ENCODE measurements around the gene EEF2K. TPM values are rescaled to one million over a fixed set of nuclear protein-coding genes. Genes with fewer than 3 reads are reported as not detected.

EEF2K gene
- total RNA-seq, 1 donor from 2014 or later: 35.2 TPM

- intact Hi-C loops (cut with DNase I): no loop called here
- Histone ChIP-seq H3K9me3 (peaks cover 12% of the 10 kb centered on the region), H3K4me3 (no peak overlapping the region), H3K36me3 (peaks cover 47% of the 10 kb centered on the region), H3K4me1 (no peaks in the 10 kb centered on the region), H3K27ac (no peak overlapping the region), H3K27me3 (ENCODE audit: low read depth) (no peaks in the 10 kb centered on the region)
- DNase-seq: no peak
- peak; percentile 9 to 52 for ATAC-seq
- no peak for TF ChIP-seq CTCF (IDR thresholded peaks at IDR 0.05)
Measured at GRCh38 chr16:22335668-22336246, 129.7 kb downstream of the EEF2K start.

- DNase-seq (no peak), ATAC-seq (no peak)
- Histone ChIP-seq H3K4me3 (no peak overlapping the region), H3K27me3 (ENCODE audit: low read depth) (no peaks in the 10 kb centered on the region), H3K9me3 (peaks cover 14% of the 10 kb centered on the region), H3K4me1 (no peaks in the 10 kb centered on the region), H3K36me3 (peaks cover 38% of the 10 kb centered on the region), H3K27ac (no peak overlapping the region)
- intact Hi-C loops (cut with DNase I): no loop called here
- no peak for TF ChIP-seq CTCF (IDR thresholded peaks at IDR 0.05)
Measured at GRCh38 chr16:22336581-22336980, 130.5 kb downstream of the EEF2K start.

GRCh38 chr16:22337045-22337444, 131.0 kb downstream of the EEF2K start:
- Histone ChIP-seq H3K4me1 (no peaks in the 10 kb centered on the region), H3K27ac (no peak overlapping the region), H3K36me3 (peaks cover 34% of the 10 kb centered on the region), H3K9me3 (peaks cover 14% of the 10 kb centered on the region), H3K4me3 (no peak overlapping the region), H3K27me3 (ENCODE audit: low read depth) (no peaks in the 10 kb centered on the region)
- ATAC-seq (no peak), DNase-seq (no peak)
- no peak for TF ChIP-seq CTCF (IDR thresholded peaks at IDR 0.05)
- intact Hi-C loops (cut with DNase I): no loop called here

DNA sequence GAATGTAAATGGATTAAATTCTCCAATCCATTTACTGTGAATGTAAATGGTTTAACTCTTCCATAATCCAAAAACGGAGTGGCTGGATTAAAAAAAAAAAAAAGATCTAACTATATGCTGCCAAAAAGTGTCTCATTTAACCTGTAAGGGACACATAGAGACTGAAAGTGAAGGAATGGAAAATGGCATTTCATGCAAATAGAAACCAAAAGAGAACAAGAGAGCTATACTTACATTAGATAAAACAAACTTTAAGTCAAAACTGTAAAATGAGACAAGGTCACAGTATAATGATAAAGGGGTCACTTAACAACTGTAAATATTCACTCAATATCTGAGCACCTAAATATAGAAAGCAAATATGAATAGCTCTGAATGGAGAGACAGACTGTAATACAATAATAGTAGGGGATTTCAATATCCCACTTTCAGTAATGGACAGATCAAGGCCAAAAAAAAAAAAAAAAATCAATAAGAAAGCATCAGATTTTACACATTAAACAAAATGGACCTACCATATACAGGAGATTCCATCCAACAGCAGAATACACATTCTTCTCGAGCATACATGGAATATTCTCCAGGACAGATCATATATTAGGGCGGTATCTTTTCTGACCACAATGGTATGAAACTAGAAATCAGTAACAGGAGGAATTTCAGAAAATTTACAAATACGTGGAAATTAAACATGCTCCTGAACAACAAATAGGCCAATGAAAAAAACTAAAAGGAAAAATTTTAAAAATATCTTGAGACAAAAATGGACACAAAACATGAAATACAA, 132.0 kb downstream of the EEF2K start:
- Histone ChIP-seq H3K4me3 (no peak overlapping the region), H3K4me1 (no peaks in the 10 kb centered on the region), H3K9me3 (peaks cover 14% of the 10 kb centered on the region), H3K27ac (no peak overlapping the region), H3K27me3 (ENCODE audit: low read depth) (no peaks in the 10 kb centered on the region), H3K36me3 (peaks cover 25% of the 10 kb centered on the region)
- DNase-seq (no peak), ATAC-seq (no peak)
- TF ChIP-seq CTCF (IDR thresholded peaks at IDR 0.05): no peak
- intact Hi-C loops (cut with DNase I): no loop called here

Other genes starting within 250 kb of the EEF2K start
- not detected for gene PDZD9, start 205.2 kb upstream of the EEF2K start, total RNA-seq
- gene MOSMO, start 198.2 kb upstream of the EEF2K start, total RNA-seq: 15.4 TPM
- gene VWA3A, start 113.7 kb upstream of the EEF2K start, total RNA-seq: 12.3 TPM
- 0.24 TPM for gene SDR42E2, start 43.8 kb upstream of the EEF2K start, total RNA-seq
- gene POLR3E, start 91.1 kb downstream of the EEF2K start, total RNA-seq: 36.6 TPM
- 16.2 TPM for gene CDR2, start 168.3 kb downstream of the EEF2K start, total RNA-seq

Data from lower lobe of right lung (tissue), 2 donors.